GM21737 (cell line): ENCODE measurements around the gene CDC23.
"Not testable (repeated sequence)": the region's sequence is repeated elsewhere in the genome, so short reads cannot be mapped to it uniquely, and the experiment has no call there.

ENCODE experiments used
- ATAC-seq: cut with Tn5 transposase; IDR thresholded peaks from one replicate; pipeline ENCODE4 v1.9.1; 2021; ENCODE audit warnings: mild to moderate bottlenecking, moderate library complexity; ENCODE audit not compliant: unreplicated experiment

The CDC23 gene

GRCh38 chr5:138213161-138214029 lies at the start of gene CDC23:
TSS of gene CDC23 (minus strand) at chr5:138213323. CDS start at chr5:138213312, 11 bp downstream.
- peak; percentile 96 for ATAC-seq

GRCh38 chr5:138258704-138259292 lies 45.7 kb upstream of the CDC23 start:
- ATAC-seq: no peak

- ATAC-seq: no peak
Measured at GRCh38 chr5:138257583-138257982, 44.5 kb upstream of the CDC23 start.

- no peak for ATAC-seq
Measured at GRCh38 chr5:138252944-138253343, 39.8 kb upstream of the CDC23 start.

- ATAC-seq: not testable (repeated sequence)
Measured at GRCh38 chr5:138247800-138248199, 34.7 kb upstream of the CDC23 start.

- ATAC-seq: no peak
Measured at GRCh38 chr5:138246822-138247221, 33.7 kb upstream of the CDC23 start.

- no peak for ATAC-seq
Measured at GRCh38 chr5:138246334-138246733, 33.2 kb upstream of the CDC23 start.

- ATAC-seq: no peak
Measured at GRCh38 chr5:138245717-138246116, 32.6 kb upstream of the CDC23 start.

GRCh38 chr5:138243794-138244193 lies 30.7 kb upstream of the CDC23 start:
- no peak for ATAC-seq

- ATAC-seq: no peak
Measured at GRCh38 chr5:138241688-138242571, 28.8 kb upstream of the CDC23 start.

- ATAC-seq: no peak
Measured at GRCh38 chr5:138240650-138241385, 27.7 kb upstream of the CDC23 start.

GRCh38 chr5:138238034-138238433 lies 24.9 kb upstream of the CDC23 start:
- no peak for ATAC-seq

- ATAC-seq: no peak
Measured at GRCh38 chr5:138234651-138235050, 21.5 kb upstream of the CDC23 start.

- ATAC-seq: no peak
Measured at GRCh38 chr5:138233280-138233679, 20.2 kb upstream of the CDC23 start.

- no peak for ATAC-seq
Measured at GRCh38 chr5:138230981-138231589, 18.0 kb upstream of the CDC23 start.

- no peak for ATAC-seq
Measured at GRCh38 chr5:138230261-138230660, 17.1 kb upstream of the CDC23 start.

GRCh38 chr5:138229387-138229786 lies 16.3 kb upstream of the CDC23 start:
- no peak for ATAC-seq

- ATAC-seq: no peak
Measured at GRCh38 chr5:138226910-138227309, 13.8 kb upstream of the CDC23 start.

- no peak for ATAC-seq
Measured at GRCh38 chr5:138224712-138225111, 11.6 kb upstream of the CDC23 start.

GRCh38 chr5:138223532-138223931 lies 10.4 kb upstream of the CDC23 start:
- no peak for ATAC-seq
